Fibroblast of lung (primary cell): ENCODE results near the gene HMG20A.

Experiments
- EZH2 ChIP-seq: IDR thresholded peaks from 2 replicates; pipeline ENCODE4 v1.5.1; 2012; ENCODE audit warnings: low read length, control low read depth, mild to moderate bottlenecking; ENCODE audit errors: missing control alignments
- TF ChIP-seq, protein P1 (sequence below), 2 donors: IDR thresholded peaks in 1 of 2; conservative IDR thresholded peaks in 1 of 2; 1 replicate in 1 of 2; 2 replicates in 1 of 2; pipeline ENCODE4 v1.5.1; 2011 to 2012; ENCODE audit warnings: low read length in 2 of 2, control low read depth in 1 of 2, inconsistent platforms in 1 of 2, low read depth in 1 of 2, mild to moderate bottlenecking in 1 of 2

DNA sequence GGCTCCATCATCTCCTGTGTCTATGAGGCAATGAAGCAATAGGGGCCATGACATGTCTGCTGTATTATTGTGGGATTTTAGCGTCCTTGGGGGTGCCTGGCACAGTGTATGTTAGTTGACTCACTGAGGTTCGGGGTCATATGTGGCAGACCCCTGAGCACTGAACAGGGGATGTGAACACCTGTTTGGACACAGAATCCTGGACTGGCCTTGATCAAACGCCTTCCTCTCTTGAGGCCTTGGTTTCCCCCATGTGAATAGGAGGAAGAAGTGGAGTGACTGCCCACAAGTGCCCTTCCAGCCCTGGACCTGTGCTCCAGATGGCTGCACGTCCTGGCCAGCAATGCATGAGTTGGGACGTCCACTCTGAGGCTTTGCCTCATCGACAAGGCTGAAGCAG lies 84.2 kb downstream of the HMG20A start:
- TF ChIP-seq, protein P1, sequence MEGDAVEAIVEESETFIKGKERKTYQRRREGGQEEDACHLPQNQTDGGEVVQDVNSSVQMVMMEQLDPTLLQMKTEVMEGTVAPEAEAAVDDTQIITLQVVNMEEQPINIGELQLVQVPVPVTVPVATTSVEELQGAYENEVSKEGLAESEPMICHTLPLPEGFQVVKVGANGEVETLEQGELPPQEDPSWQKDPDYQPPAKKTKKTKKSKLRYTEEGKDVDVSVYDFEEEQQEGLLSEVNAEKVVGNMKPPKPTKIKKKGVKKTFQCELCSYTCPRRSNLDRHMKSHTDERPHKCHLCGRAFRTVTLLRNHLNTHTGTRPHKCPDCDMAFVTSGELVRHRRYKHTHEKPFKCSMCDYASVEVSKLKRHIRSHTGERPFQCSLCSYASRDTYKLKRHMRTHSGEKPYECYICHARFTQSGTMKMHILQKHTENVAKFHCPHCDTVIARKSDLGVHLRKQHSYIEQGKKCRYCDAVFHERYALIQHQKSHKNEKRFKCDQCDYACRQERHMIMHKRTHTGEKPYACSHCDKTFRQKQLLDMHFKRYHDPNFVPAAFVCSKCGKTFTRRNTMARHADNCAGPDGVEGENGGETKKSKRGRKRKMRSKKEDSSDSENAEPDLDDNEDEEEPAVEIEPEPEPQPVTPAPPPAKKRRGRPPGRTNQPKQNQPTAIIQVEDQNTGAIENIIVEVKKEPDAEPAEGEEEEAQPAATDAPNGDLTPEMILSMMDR (conservative IDR thresholded peaks at IDR 0.05 in 1 of 2, IDR thresholded peaks at IDR 0.05 in 1 of 2; ENCODE audit: low read depth in 1 of 2, low read length in 2 of 2): no peak
- TF ChIP-seq EZH2: no peak
